Prostate gland (tissue), 2 donors: Measurements from ENCODE around the gene OXT.
"Not testable (repeated sequence)": the region's sequence is repeated elsewhere in the genome, so short reads cannot be mapped to it uniquely, and the experiment has no call there.

ENCODE experiments used
- CTCF ChIP-seq, 4 experiments: fragments of 200-600 bp in 2 of 4; fragments of 450-650 bp in 2 of 4; sonication (generic) in 2 of 4; IDR thresholded peaks; 1 replicate in 3 of 4; 2 replicates in 1 of 4; pipeline ENCODE4 v1.5.1; 2016 to 2019; ENCODE audit warnings: antibody characterized with exemption in 4 of 4, mild to moderate bottlenecking in 2 of 4, moderate library complexity in 2 of 4
- POLR2A ChIP-seq: fragments of 450-650 bp; IDR thresholded peaks from one replicate; pipeline ENCODE4 v1.6.1; 2016; ENCODE audit warnings: antibody characterized with exemption, mild to moderate bottlenecking
- POLR2AphosphoS5 ChIP-seq: sonication (generic); formaldehyde crosslinking; IDR thresholded peaks from one replicate; pipeline ENCODE4 v1.6.1; 2017; ENCODE audit warnings: antibody characterized with exemption

GRCh38 chr20:3022559-3023490 is 48.6 kb upstream of the OXT start:
- TF ChIP-seq CTCF (IDR thresholded peaks at IDR 0.05); POLR2A: not testable (repeated sequence)
- peak; percentile 57 for TF ChIP-seq POLR2AphosphoS5
